H1 (cell line): ENCODE measurements around the gene TLE1. TPM values are rescaled to one million over a fixed set of nuclear protein-coding genes. Genes with fewer than 3 reads are reported as not detected.

ENCODE experiments used
- PHF8 ChIP-seq: fragments of 200-600 bp; sonication (generic); conservative IDR thresholded peaks from 2 replicates; pipeline ENCODE4 v1.7.1; 2012; ENCODE audit warnings: low read depth, mild to moderate bottlenecking, inconsistent platforms, low read length, moderate library complexity
- polyA plus RNA-seq, 7 experiments: library from polyadenylated mRNA; depleted of rRNA in 3 of 7; stranded (reverse) in 5 of 7; unstranded in 2 of 7; fragments of >200 nt in 5 of 7; fragments of 200-250 nt in 2 of 7; gene quantifications; 1 replicate in 5 of 7; 2 replicates in 1 of 7; 4 replicates in 1 of 7; pipeline versions ENCODE4 v1.2.1 to v1.2.3, GENCODE V29; 2011 to 2013; ENCODE audit warnings: missing spikeins in 2 of 7, mixed read lengths in 2 of 7
- total RNA-seq: library from RNA; stranded (reverse); fragmentation: NEBNext Ultra II Directional; extraction: Animal tissue kit (Norgen Biotek cat#: 25700); gene quantifications from 2 replicates; pipeline ENCODE4 v1.2.1, GENCODE V29; 2021
- TF ChIP-seq, protein P1 (sequence below): fragments of 300-600 bp; sonication (generic); IDR thresholded peaks from 2 replicates; pipeline ENCODE4 v1.7.1; 2012; ENCODE audit warnings: low read length, moderate library complexity, mild to moderate bottlenecking, inconsistent platforms; ENCODE audit not compliant: insufficient replicate concordance
- TF ChIP-seq, protein P2 (sequence below): IDR thresholded peaks from 2 replicates; pipeline ENCODE4 v1.6.1; 2012; ENCODE audit warnings: low read length, inconsistent platforms

TLE1 gene
- total and polyA plus RNA-seq, 2 of the 8 experiments (the other 6 are each of a cell fraction or from before 2014, with no cell fraction given), result 81.8 to 91.6 TPM

DNA sequence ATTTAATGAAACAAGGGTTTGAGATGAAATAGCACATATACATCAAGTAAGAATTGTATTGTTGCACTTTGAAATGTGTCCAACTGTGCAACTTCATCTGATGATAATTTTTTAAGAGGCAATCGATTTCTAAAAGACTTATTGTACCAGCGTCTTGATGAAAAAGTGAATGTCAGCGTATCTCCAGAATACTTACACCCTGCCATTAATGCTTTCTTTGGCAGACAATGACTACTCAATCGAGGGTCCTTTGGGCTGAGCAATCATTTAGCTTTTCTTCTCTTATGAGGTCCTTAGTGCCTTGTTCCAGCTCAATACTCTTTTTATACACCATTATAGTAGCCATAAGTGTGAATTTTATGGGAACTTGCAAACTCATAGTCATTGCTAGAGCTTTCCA is 4.7 kb downstream of the TLE1 start (continued):
- TF ChIP-seq, protein P1, sequence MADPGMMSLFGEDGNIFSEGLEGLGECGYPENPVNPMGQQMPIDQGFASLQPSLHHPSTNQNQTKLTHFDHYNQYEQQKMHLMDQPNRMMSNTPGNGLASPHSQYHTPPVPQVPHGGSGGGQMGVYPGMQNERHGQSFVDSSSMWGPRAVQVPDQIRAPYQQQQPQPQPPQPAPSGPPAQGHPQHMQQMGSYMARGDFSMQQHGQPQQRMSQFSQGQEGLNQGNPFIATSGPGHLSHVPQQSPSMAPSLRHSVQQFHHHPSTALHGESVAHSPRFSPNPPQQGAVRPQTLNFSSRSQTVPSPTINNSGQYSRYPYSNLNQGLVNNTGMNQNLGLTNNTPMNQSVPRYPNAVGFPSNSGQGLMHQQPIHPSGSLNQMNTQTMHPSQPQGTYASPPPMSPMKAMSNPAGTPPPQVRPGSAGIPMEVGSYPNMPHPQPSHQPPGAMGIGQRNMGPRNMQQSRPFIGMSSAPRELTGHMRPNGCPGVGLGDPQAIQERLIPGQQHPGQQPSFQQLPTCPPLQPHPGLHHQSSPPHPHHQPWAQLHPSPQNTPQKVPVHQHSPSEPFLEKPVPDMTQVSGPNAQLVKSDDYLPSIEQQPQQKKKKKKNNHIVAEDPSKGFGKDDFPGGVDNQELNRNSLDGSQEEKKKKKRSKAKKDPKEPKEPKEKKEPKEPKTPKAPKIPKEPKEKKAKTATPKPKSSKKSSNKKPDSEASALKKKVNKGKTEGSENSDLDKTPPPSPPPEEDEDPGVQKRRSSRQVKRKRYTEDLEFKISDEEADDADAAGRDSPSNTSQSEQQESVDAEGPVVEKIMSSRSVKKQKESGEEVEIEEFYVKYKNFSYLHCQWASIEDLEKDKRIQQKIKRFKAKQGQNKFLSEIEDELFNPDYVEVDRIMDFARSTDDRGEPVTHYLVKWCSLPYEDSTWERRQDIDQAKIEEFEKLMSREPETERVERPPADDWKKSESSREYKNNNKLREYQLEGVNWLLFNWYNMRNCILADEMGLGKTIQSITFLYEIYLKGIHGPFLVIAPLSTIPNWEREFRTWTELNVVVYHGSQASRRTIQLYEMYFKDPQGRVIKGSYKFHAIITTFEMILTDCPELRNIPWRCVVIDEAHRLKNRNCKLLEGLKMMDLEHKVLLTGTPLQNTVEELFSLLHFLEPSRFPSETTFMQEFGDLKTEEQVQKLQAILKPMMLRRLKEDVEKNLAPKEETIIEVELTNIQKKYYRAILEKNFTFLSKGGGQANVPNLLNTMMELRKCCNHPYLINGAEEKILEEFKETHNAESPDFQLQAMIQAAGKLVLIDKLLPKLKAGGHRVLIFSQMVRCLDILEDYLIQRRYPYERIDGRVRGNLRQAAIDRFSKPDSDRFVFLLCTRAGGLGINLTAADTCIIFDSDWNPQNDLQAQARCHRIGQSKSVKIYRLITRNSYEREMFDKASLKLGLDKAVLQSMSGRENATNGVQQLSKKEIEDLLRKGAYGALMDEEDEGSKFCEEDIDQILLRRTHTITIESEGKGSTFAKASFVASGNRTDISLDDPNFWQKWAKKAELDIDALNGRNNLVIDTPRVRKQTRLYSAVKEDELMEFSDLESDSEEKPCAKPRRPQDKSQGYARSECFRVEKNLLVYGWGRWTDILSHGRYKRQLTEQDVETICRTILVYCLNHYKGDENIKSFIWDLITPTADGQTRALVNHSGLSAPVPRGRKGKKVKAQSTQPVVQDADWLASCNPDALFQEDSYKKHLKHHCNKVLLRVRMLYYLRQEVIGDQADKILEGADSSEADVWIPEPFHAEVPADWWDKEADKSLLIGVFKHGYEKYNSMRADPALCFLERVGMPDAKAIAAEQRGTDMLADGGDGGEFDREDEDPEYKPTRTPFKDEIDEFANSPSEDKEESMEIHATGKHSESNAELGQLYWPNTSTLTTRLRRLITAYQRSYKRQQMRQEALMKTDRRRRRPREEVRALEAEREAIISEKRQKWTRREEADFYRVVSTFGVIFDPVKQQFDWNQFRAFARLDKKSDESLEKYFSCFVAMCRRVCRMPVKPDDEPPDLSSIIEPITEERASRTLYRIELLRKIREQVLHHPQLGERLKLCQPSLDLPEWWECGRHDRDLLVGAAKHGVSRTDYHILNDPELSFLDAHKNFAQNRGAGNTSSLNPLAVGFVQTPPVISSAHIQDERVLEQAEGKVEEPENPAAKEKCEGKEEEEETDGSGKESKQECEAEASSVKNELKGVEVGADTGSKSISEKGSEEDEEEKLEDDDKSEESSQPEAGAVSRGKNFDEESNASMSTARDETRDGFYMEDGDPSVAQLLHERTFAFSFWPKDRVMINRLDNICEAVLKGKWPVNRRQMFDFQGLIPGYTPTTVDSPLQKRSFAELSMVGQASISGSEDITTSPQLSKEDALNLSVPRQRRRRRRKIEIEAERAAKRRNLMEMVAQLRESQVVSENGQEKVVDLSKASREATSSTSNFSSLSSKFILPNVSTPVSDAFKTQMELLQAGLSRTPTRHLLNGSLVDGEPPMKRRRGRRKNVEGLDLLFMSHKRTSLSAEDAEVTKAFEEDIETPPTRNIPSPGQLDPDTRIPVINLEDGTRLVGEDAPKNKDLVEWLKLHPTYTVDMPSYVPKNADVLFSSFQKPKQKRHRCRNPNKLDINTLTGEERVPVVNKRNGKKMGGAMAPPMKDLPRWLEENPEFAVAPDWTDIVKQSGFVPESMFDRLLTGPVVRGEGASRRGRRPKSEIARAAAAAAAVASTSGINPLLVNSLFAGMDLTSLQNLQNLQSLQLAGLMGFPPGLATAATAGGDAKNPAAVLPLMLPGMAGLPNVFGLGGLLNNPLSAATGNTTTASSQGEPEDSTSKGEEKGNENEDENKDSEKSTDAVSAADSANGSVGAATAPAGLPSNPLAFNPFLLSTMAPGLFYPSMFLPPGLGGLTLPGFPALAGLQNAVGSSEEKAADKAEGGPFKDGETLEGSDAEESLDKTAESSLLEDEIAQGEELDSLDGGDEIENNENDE, result no peak
- TF ChIP-seq, protein P2, sequence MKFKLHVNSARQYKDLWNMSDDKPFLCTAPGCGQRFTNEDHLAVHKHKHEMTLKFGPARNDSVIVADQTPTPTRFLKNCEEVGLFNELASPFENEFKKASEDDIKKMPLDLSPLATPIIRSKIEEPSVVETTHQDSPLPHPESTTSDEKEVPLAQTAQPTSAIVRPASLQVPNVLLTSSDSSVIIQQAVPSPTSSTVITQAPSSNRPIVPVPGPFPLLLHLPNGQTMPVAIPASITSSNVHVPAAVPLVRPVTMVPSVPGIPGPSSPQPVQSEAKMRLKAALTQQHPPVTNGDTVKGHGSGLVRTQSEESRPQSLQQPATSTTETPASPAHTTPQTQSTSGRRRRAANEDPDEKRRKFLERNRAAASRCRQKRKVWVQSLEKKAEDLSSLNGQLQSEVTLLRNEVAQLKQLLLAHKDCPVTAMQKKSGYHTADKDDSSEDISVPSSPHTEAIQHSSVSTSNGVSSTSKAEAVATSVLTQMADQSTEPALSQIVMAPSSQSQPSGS, result no peak
- no peak for TF ChIP-seq PHF8
